Keratinocyte (primary cell): ENCODE results near the gene ARTN. TPM values are rescaled to one million over a fixed set of nuclear protein-coding genes. Genes with fewer than 3 reads are reported as not detected.

Source experiments
- DNase-seq: peaks from one replicate; pipeline ENCODE4 v3.0.0-alpha.2; 2011; ENCODE audit warnings: low read depth, missing footprints, low spot score
- FAIRE-seq: peaks from 2 replicates; lab custom pipeline; 2011; peaks lifted over from hg19 to GRCh38; lab: Jason Lieb, UNC
- H2AFZ ChIP-seq: 2 replicates; pipeline ENCODE4 v1.6.0; 2012; ENCODE audit warnings: low read length, control low read depth, inconsistent platforms; ENCODE audit not compliant: control insufficient read depth
- H3K27ac ChIP-seq: 2 replicates; pipeline ENCODE4 v1.5.1; 2011; ENCODE audit warnings: low read length; ENCODE audit not compliant: control insufficient read depth, insufficient read depth
- H3K27me3 ChIP-seq: 3 replicates; pipeline ENCODE4 v1.6.0; 2011; ENCODE audit warnings: low read length; ENCODE audit not compliant: control insufficient read depth, insufficient read depth; ENCODE audit errors: extremely low read depth
- H3K36me3 ChIP-seq, 2 experiments: 2 replicates in 1 of 2; 3 replicates in 1 of 2; pipeline ENCODE4 v1.5.1; 2011; ENCODE audit warnings: low read length in 2 of 2, mild to moderate bottlenecking in 1 of 2; ENCODE audit not compliant: control insufficient read depth in 2 of 2, insufficient read depth in 2 of 2; ENCODE audit errors: extremely low read depth in 1 of 2
- H3K4me1 ChIP-seq: 3 replicates; pipeline ENCODE4 v1.5.1; 2011; ENCODE audit warnings: low read length; ENCODE audit not compliant: control insufficient read depth, insufficient read depth; ENCODE audit errors: extremely low read depth
- H3K4me2 ChIP-seq: 3 replicates; pipeline ENCODE4 v1.6.0; 2011; ENCODE audit warnings: low read depth, low read length; ENCODE audit not compliant: control insufficient read depth, insufficient read depth; ENCODE audit errors: extremely low read depth
- H3K4me3 ChIP-seq, 3 experiments: fragments of 200-600 bp in 1 of 3; sonication (generic) in 1 of 3; 2 replicates in 2 of 3; 3 replicates in 1 of 3; pipeline ENCODE4 v1.5.1; 2011 to 2016; ENCODE audit warnings: low read length in 3 of 3, mild to moderate bottlenecking in 3 of 3, control low read depth in 2 of 3, inconsistent platforms in 1 of 3, low read depth in 1 of 3, mixed read lengths in 1 of 3, mixed run types in 1 of 3, moderate library complexity in 1 of 3; ENCODE audit not compliant: control insufficient read depth in 2 of 3, insufficient read depth in 2 of 3; ENCODE audit errors: extremely low read depth in 1 of 3
- H3K79me2 ChIP-seq: 2 replicates; pipeline ENCODE4 v1.6.0; 2012; ENCODE audit warnings: low read length; ENCODE audit not compliant: control insufficient read depth, insufficient read depth
- H3K9ac ChIP-seq: 3 replicates; pipeline ENCODE4 v1.6.0; 2011; ENCODE audit warnings: low read length; ENCODE audit not compliant: control insufficient read depth, insufficient read depth; ENCODE audit errors: extremely low read depth
- H3K9me1 ChIP-seq: 3 replicates; pipeline ENCODE4 v1.6.0; 2011; ENCODE audit warnings: low read length; ENCODE audit not compliant: control insufficient read depth, insufficient read depth; ENCODE audit errors: extremely low read depth
- H3K9me3 ChIP-seq: 2 replicates; pipeline ENCODE4 v1.5.1; 2012; ENCODE audit warnings: low read depth, low read length; ENCODE audit not compliant: control insufficient read depth
- H4K20me1 ChIP-seq: 3 replicates; pipeline ENCODE4 v1.6.0; 2011; ENCODE audit warnings: low read length; ENCODE audit not compliant: control insufficient read depth, insufficient read depth; ENCODE audit errors: extremely low read depth
- CTCF ChIP-seq, 3 experiments: IDR thresholded peaks in 1 of 3; conservative IDR thresholded peaks in 1 of 3; optimal IDR thresholded peaks in 1 of 3; 2 replicates in 2 of 3; 3 replicates in 1 of 3; pipeline versions ENCODE3 to v1.5.1; 2011; ENCODE audit warnings: low read length in 3 of 3, mild to moderate bottlenecking in 3 of 3, moderate library complexity in 2 of 3, control low read depth in 1 of 3, inconsistent platforms in 1 of 3; ENCODE audit not compliant: insufficient read depth in 2 of 3; ENCODE audit errors: extremely low read depth in 1 of 3
- EZH2 ChIP-seq: IDR thresholded peaks from one replicate; pipeline ENCODE4 v1.6.1; 2012; ENCODE audit warnings: inconsistent platforms, mild to moderate bottlenecking, low read length, moderate library complexity
- dilution Hi-C: fragments of 300-500 bp; cut with MboI; formaldehyde crosslinking; loops from one replicate; pipeline ENCODE4 v1.7.0; 2020; ENCODE audit warnings: low sequenced_read_pairs; ENCODE audit not compliant: extremely low pct_ligation_motif_present
- polyA plus RNA-seq, 5 experiments: library from polyadenylated mRNA; depleted of rRNA in 3 of 5; stranded (reverse) in 3 of 5; stranded (forward) in 1 of 5; unstranded in 1 of 5; fragments of >200 nt; gene quantifications; 1 replicate in 1 of 5; 2 replicates in 3 of 5; 3 replicates in 1 of 5; pipeline versions ENCODE4 v1.2.1 to v1.2.3, GENCODE V29; 2011 to 2012; ENCODE audit warnings: missing spikeins in 2 of 5, low read depth in 1 of 5, low replicate concordance in 1 of 5

Gene ARTN
- polyA plus RNA-seq, 1 donor (not counting 4 experiments of a cell fraction or from before 2014, with no cell fraction given): 27.2 TPM

- no peak overlapping the region for H2AFZ ChIP-seq
- no peaks in the 10 kb centered on the region for H3K4me1 ChIP-seq
- dilution Hi-C loops: no loop called here
- H3K9ac ChIP-seq: no peak overlapping the region
- H3K4me3 ChIP-seq: no peak overlapping the region
- peaks cover 36 to 41% of the 10 kb centered on the region in 2 experiments for H3K36me3 ChIP-seq
- FAIRE-seq (no peak), DNase-seq (no peak)
- TF ChIP-seq EZH2 (no peak), CTCF (optimal IDR thresholded peaks at IDR 0.05 in 1 of 3, IDR thresholded peaks at IDR 0.05 in 1 of 3, conservative IDR thresholded peaks at IDR 0.05 in 1 of 3; ENCODE audit: extremely low read depth in 1 of 3, insufficient read depth in 2 of 3, low read length in 3 of 3) (no peak)
- no peak overlapping the region for H3K27ac ChIP-seq
- H3K9me3 ChIP-seq: no peaks in the 10 kb centered on the region
- no peaks in the 10 kb centered on the region for H3K9me1 ChIP-seq
- no peak overlapping the region for H3K4me2 ChIP-seq
- H4K20me1 ChIP-seq: no peaks in the 10 kb centered on the region
- H3K79me2 ChIP-seq: no peaks in the 10 kb centered on the region
- H3K27me3 ChIP-seq: no peaks in the 10 kb centered on the region
These were observed 30.3 kb downstream of the ARTN start for GRCh38 chr1:43963890-43964289.

- dilution Hi-C loops: no loop called here
- no peaks in the 10 kb centered on the region for H4K20me1 ChIP-seq
- H2AFZ ChIP-seq: no peak overlapping the region
- no peak overlapping the region for H3K27ac ChIP-seq
- no peaks in the 10 kb centered on the region for H3K9me3 ChIP-seq
- H3K4me1 ChIP-seq: peaks cover under 1% of the 10 kb centered on the region
- H3K27me3 ChIP-seq: no peaks in the 10 kb centered on the region
- no peaks in the 10 kb centered on the region for H3K9me1 ChIP-seq
- no peak overlapping the region for H3K4me3 ChIP-seq
- H3K36me3 ChIP-seq: peaks cover 24 to 34% of the 10 kb centered on the region in 2 experiments
- no peak for FAIRE-seq
- H3K79me2 ChIP-seq: peaks cover 4% of the 10 kb centered on the region
- no peak overlapping the region for H3K9ac ChIP-seq
- no peak for TF ChIP-seq CTCF (optimal IDR thresholded peaks at IDR 0.05 in 1 of 3, IDR thresholded peaks at IDR 0.05 in 1 of 3, conservative IDR thresholded peaks at IDR 0.05 in 1 of 3; ENCODE audit: extremely low read depth in 1 of 3, insufficient read depth in 2 of 3, low read length in 3 of 3)
- DNase-seq: no peak
- no peak overlapping the region for H3K4me2 ChIP-seq
These were observed 31.7 kb downstream of the ARTN start for GRCh38 chr1:43965316-43965715.
